ENCODE measurements around the gene ERBB2.
A peak's percentile ranks its signal among the peaks of the same experiment; 100 is the strongest.

ERBB2 gene

DNA sequence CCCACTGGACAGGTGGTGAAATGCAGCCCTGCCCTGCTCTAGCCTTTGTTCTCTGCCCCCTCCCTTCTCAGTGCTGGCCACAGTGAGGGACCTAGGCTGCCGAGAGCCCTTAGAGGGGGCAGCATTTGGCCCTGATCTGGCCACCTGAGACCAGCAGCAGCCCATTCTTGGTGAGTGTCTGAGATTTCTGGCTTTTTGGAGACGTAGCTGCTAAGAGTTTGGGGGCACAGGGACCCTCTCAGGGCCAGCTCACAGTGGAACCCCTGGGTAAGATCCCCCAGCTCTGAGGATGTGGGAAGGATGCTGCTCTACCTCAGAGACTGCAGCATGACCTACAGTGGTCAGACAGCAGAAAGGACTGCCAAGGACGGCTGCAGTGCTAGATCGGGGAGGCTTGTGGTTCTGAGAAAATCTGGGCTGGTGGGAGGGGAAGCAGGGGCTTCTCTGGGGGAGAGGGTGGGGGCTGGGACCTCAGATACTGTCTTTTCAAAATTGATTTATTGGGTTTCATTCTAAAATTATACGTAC lies 51.2 kb downstream of the ERBB2 start:
- H3K27me3 ChIP-seq (replicated peaks in 2 of 5; ENCODE audit: control insufficient read depth in 4 of 5, insufficient read depth in 5 of 5, low read length in 4 of 5) = peaks cover 0 to 3% (median 0%) of the 10 kb centered on the region in 5 experiments
- no peak overlapping the region for H3K4me3 ChIP-seq (ENCODE audit: control insufficient read depth in 1 of 7, extremely low read depth in 1 of 7, insufficient read depth in 4 of 7, low read depth in 2 of 7, low read length in 6 of 7)
- H3K9me3 ChIP-seq (ENCODE audit: control extremely low read depth in 1 of 5, control insufficient read depth in 4 of 5, insufficient read depth in 2 of 5, low read depth in 1 of 5, low read length in 4 of 5) = no peaks in the 10 kb centered on the region
- CTCF ChIA-PET = interaction anchor here (1.4 kb wide), 1 partner anchor 129 kb away, joined by 3 read pairs; no protein-coding TSS in a partner anchor
- POLR2A ChIA-PET = no interaction called here
- H3K27ac ChIP-seq (ENCODE audit: insufficient read depth in 1 of 2, low read depth in 1 of 2, low read length in 2 of 2, poor library complexity in 1 of 2, severe bottlenecking in 2 of 2) = no peak overlapping the region
- DNase-seq = no peak
- H3K4me1 ChIP-seq (ENCODE audit: control extremely low read depth in 1 of 4, control insufficient read depth in 4 of 4, insufficient read depth in 4 of 4, low read length in 3 of 4) = peaks cover 0 to 31% (median 29%) of the 10 kb centered on the region in 4 experiments
- 77% methylated on average over 3 of the region's 5 CpGs for WGBS (ENCODE audit: insufficient coverage)
- no peaks in the 10 kb centered on the region for H3K36me3 ChIP-seq (ENCODE audit: control insufficient read depth in 4 of 4, insufficient read depth in 4 of 4, low read length in 3 of 4)

GRCh38 chr17:39751637-39752036 lies 51.8 kb downstream of the ERBB2 start:
- Histone ChIP-seq H3K36me3 (ENCODE audit: control insufficient read depth in 4 of 4, insufficient read depth in 4 of 4, low read length in 3 of 4) (no peaks in the 10 kb centered on the region), H3K27me3 (replicated peaks in 2 of 5; ENCODE audit: control insufficient read depth in 4 of 5, insufficient read depth in 5 of 5, low read length in 4 of 5) (peaks cover 0 to 3% (median 0%) of the 10 kb centered on the region in 5 experiments), H3K9me3 (ENCODE audit: control extremely low read depth in 1 of 5, control insufficient read depth in 4 of 5, insufficient read depth in 2 of 5, low read depth in 1 of 5, low read length in 4 of 5) (no peaks in the 10 kb centered on the region), H3K4me3 (ENCODE audit: control insufficient read depth in 1 of 7, extremely low read depth in 1 of 7, insufficient read depth in 4 of 7, low read depth in 2 of 7, low read length in 6 of 7) (no peak overlapping the region), H3K4me1 (ENCODE audit: control extremely low read depth in 1 of 4, control insufficient read depth in 4 of 4, insufficient read depth in 4 of 4, low read length in 3 of 4) (peaks cover 0 to 37% (median 33%) of the 10 kb centered on the region in 4 experiments), H3K27ac (ENCODE audit: insufficient read depth in 1 of 2, low read depth in 1 of 2, low read length in 2 of 2, poor library complexity in 1 of 2, severe bottlenecking in 2 of 2) (no peak overlapping the region)
- POLR2A ChIA-PET = no interaction called here
- CTCF ChIA-PET = interaction anchor here (1.4 kb wide), 1 partner anchor 130 kb away, joined by 3 read pairs; no protein-coding TSS in a partner anchor
- no peak for DNase-seq
- WGBS (ENCODE audit: insufficient coverage) = 83% methylated on average over 3 of the region's 10 CpGs

GRCh38 chr17:39752241-39752881 lies 52.5 kb downstream of the ERBB2 start:
- ChIA-PET CTCF (interaction anchor here (0.7 to 2.0 kb wide), 9 partner anchors 8 to 132 kb away, joined by 3 to 12 read pairs (median 4); partner anchors contain the start of genes IKZF3 and MIEN1), POLR2A (no interaction called here)
- no peaks in the 10 kb centered on the region for H3K9me3 ChIP-seq (ENCODE audit: control extremely low read depth in 1 of 5, control insufficient read depth in 4 of 5, insufficient read depth in 2 of 5, low read depth in 1 of 5, low read length in 4 of 5)
- no peaks in the 10 kb centered on the region for H3K36me3 ChIP-seq (ENCODE audit: control insufficient read depth in 4 of 4, insufficient read depth in 4 of 4, low read length in 3 of 4)
- H3K4me1 ChIP-seq (ENCODE audit: control extremely low read depth in 1 of 4, control insufficient read depth in 4 of 4, insufficient read depth in 4 of 4, low read length in 3 of 4) = peaks cover 2 to 41% (median 36%) of the 10 kb centered on the region in 4 experiments
- H3K27me3 ChIP-seq (replicated peaks in 2 of 5; ENCODE audit: control insufficient read depth in 4 of 5, insufficient read depth in 5 of 5, low read length in 4 of 5) = peaks cover 0 to 3% (median 0%) of the 10 kb centered on the region in 5 experiments
- DNase-seq = no peak
- H3K27ac ChIP-seq (ENCODE audit: insufficient read depth in 1 of 2, low read depth in 1 of 2, low read length in 2 of 2, poor library complexity in 1 of 2, severe bottlenecking in 2 of 2) = no peak overlapping the region
- no peak overlapping the region for H3K4me3 ChIP-seq (ENCODE audit: control insufficient read depth in 1 of 7, extremely low read depth in 1 of 7, insufficient read depth in 4 of 7, low read depth in 2 of 7, low read length in 6 of 7)
- 87% methylated on average over 8 of the region's 13 CpGs for WGBS (ENCODE audit: insufficient coverage)

DNA sequence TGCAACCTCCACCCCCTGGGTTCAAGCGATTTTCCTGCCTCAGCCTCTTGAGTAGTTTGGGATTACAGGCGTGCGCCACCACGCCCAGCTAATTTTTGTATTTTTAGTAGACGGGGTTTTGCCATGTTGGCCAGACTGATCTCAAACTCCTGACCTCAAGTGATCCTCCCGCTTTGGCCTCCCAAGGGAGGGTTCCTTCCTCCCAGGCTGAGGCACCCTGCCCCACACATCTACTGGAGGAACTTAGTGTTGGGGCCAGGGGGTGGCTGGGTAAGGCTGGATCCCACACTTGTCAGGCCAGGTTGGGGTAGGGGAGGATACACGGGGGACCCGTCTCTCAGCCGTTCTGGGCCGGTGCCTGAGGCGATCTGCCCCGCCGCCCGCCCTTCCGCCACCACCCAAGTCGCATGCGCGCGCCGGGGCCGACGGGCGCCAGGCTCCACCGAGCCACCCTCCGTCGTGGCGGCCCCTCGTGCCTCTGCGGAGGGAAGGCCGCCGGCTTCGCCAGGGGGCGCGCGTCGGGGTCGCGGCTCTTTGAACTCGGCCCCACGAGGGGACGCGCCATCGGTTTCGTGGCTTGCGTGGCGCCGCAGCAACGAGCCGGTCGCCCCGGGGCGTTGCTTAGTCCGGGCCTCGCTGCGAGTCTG lies 53.8 kb downstream of the ERBB2 start:
- no peaks in the 10 kb centered on the region for H3K36me3 ChIP-seq (ENCODE audit: control insufficient read depth in 4 of 4, insufficient read depth in 4 of 4, low read length in 3 of 4)
- DNase-seq = peak; percentile 79 to 89 (median 82)
- WGBS (ENCODE audit: insufficient coverage) = 3% methylated on average over 54 of the region's 55 CpGs
- POLR2A ChIA-PET = interaction anchor here (0.7 kb wide), 1 partner anchor 173 kb away, joined by 3 read pairs; no protein-coding TSS in a partner anchor
- CTCF ChIA-PET = interaction anchor here (0.8 to 2.0 kb wide), 7 partner anchors 9 to 134 kb away, joined by 3 to 12 read pairs (median 4); partner anchors contain the start of gene MIEN1
- H3K4me3 ChIP-seq (ENCODE audit: control insufficient read depth in 1 of 7, extremely low read depth in 1 of 7, insufficient read depth in 4 of 7, low read depth in 2 of 7, low read length in 6 of 7) = peak overlapping the region in 6 of 7 experiments; percentile 36 to 74 (median 65)
- peaks cover 0 to 3% (median 0%) of the 10 kb centered on the region in 5 experiments for H3K27me3 ChIP-seq (replicated peaks in 2 of 5; ENCODE audit: control insufficient read depth in 4 of 5, insufficient read depth in 5 of 5, low read length in 4 of 5)
- H3K9me3 ChIP-seq (ENCODE audit: control extremely low read depth in 1 of 5, control insufficient read depth in 4 of 5, insufficient read depth in 2 of 5, low read depth in 1 of 5, low read length in 4 of 5) = no peaks in the 10 kb centered on the region
- H3K4me1 ChIP-seq (ENCODE audit: control extremely low read depth in 1 of 4, control insufficient read depth in 4 of 4, insufficient read depth in 4 of 4, low read length in 3 of 4) = peaks cover 8 to 52% (median 44%) of the 10 kb centered on the region in 4 experiments
- H3K27ac ChIP-seq (ENCODE audit: insufficient read depth in 1 of 2, low read depth in 1 of 2, low read length in 2 of 2, poor library complexity in 1 of 2, severe bottlenecking in 2 of 2) = peak overlapping the region in 1 of 2 experiments; percentile 58

DNA sequence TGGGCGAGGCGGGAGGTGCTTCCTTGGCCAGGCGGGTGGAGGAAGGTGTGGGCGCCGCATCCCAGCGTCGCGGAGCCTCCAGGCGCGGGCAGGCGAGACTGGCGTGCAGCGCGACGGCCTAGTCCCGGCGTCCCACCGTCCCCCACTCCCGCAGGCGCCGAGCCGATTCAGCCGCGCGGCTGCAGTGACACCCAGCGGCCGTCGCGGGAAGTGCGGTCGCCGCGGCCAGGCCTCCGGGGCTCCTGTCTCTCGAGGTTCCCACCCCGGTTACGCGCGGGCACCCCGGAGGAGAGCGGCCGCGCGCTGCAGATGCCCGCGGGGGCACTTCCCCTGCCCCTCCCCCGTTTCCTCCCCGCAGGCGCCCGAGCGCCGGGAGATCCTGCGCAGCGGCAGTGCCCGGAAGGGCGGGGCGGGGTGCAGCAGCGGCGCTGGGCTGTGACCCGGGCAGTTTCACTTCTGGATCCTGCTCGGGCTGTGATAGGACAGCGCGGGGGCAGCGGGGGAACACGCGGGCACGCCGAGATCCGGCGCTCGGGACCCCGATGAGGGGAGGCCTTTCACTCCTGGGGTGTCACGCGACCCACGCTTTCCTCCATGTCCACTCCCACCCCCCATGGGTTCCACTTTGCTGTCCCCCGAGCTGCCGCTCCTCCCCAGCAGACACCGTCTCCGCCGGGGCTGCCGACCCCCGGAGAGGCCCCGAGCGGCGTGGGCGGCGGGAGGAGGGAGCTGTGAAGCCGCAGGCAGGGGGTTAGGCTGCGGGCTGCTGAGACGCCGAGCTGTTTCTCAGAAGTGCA lies 54.5 kb downstream of the ERBB2 start:
- Histone ChIP-seq H3K27me3 (replicated peaks in 2 of 5; ENCODE audit: control insufficient read depth in 4 of 5, insufficient read depth in 5 of 5, low read length in 4 of 5) (peaks cover 0 to 3% (median 0%) of the 10 kb centered on the region in 5 experiments), H3K4me1 (ENCODE audit: control extremely low read depth in 1 of 4, control insufficient read depth in 4 of 4, insufficient read depth in 4 of 4, low read length in 3 of 4) (peaks cover 9 to 52% (median 45%) of the 10 kb centered on the region in 4 experiments), H3K4me3 (ENCODE audit: control insufficient read depth in 1 of 7, extremely low read depth in 1 of 7, insufficient read depth in 4 of 7, low read depth in 2 of 7, low read length in 6 of 7) (peak overlapping the region; percentile 36 to 74 (median 63)), H3K27ac (ENCODE audit: insufficient read depth in 1 of 2, low read depth in 1 of 2, low read length in 2 of 2, poor library complexity in 1 of 2, severe bottlenecking in 2 of 2) (peak overlapping the region; percentile 7 to 58), H3K9me3 (ENCODE audit: control extremely low read depth in 1 of 5, control insufficient read depth in 4 of 5, insufficient read depth in 2 of 5, low read depth in 1 of 5, low read length in 4 of 5) (no peaks in the 10 kb centered on the region), H3K36me3 (ENCODE audit: control insufficient read depth in 4 of 4, insufficient read depth in 4 of 4, low read length in 3 of 4) (no peaks in the 10 kb centered on the region)
- ChIA-PET POLR2A (interaction anchor here (0.6 kb wide), 3 partner anchors 25 to 385 kb away, joined by 3 read pairs; no protein-coding TSS in a partner anchor), CTCF (interaction anchor here (0.7 to 2.5 kb wide), 7 partner anchors 11 to 130 kb away, joined by 3 to 12 read pairs (median 4); partner anchors contain the start of gene MIEN1)
- WGBS (ENCODE audit: insufficient coverage) = under 1% methylated on average over 60 of the region's 91 CpGs
- DNase-seq = peak; percentile 84 to 95 (median 92)

DNA sequence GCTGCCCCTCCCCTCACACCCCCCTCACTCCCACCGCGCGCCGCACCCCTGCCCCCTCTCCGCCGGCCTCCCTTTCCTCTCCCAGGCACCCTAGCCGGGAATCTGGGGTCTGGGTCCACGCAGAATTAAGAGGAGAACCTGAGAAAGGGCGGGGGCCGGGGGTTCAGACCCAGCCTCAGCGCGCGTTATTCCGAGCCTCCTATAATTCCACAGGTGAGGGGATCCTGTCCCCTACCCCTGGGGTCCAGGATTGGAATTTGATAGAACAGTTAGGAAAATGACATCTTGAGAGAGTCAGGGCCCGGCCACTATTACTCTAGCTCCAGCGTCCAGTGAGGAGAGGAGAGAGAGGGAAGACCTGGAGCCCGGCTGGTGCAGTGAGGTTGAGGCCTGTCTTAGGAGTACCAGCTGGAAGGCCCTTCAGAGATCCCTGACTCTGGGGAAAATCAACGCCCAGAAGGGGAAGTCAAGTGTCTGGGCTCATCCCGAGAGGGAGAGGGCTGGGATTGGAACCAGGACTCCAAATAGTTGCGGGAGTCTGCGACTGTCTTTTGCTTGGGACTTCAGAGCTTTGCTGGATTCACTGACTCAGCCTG lies 55.2 kb downstream of the ERBB2 start:
- H3K27ac ChIP-seq (ENCODE audit: insufficient read depth in 1 of 2, low read depth in 1 of 2, low read length in 2 of 2, poor library complexity in 1 of 2, severe bottlenecking in 2 of 2) = peak overlapping the region; percentile 7 to 58
- ChIA-PET CTCF (interaction anchor here (0.7 to 2.5 kb wide), 7 partner anchors 12 to 131 kb away, joined by 3 to 8 read pairs (median 3); no protein-coding TSS in a partner anchor), POLR2A (interaction anchor here (0.6 kb wide), 3 partner anchors 25 to 385 kb away, joined by 3 read pairs; no protein-coding TSS in a partner anchor)
- peaks cover 0 to 3% (median 1%) of the 10 kb centered on the region in 5 experiments for H3K27me3 ChIP-seq (replicated peaks in 2 of 5; ENCODE audit: control insufficient read depth in 4 of 5, insufficient read depth in 5 of 5, low read length in 4 of 5)
- WGBS (ENCODE audit: insufficient coverage) = 44% methylated on average over 11 of the region's 21 CpGs
- H3K4me1 ChIP-seq (ENCODE audit: control extremely low read depth in 1 of 4, control insufficient read depth in 4 of 4, insufficient read depth in 4 of 4, low read length in 3 of 4) = peaks cover 9 to 52% (median 45%) of the 10 kb centered on the region in 4 experiments
- DNase-seq = no peak
- no peaks in the 10 kb centered on the region for H3K36me3 ChIP-seq (ENCODE audit: control insufficient read depth in 4 of 4, insufficient read depth in 4 of 4, low read length in 3 of 4)
- no peaks in the 10 kb centered on the region for H3K9me3 ChIP-seq (ENCODE audit: control extremely low read depth in 1 of 5, control insufficient read depth in 4 of 5, insufficient read depth in 2 of 5, low read depth in 1 of 5, low read length in 4 of 5)
- H3K4me3 ChIP-seq (ENCODE audit: control insufficient read depth in 1 of 7, extremely low read depth in 1 of 7, insufficient read depth in 4 of 7, low read depth in 2 of 7, low read length in 6 of 7) = peak overlapping the region in 4 of 7 experiments; percentile 63 to 74 (median 70)

Data from common myeloid progenitor, CD34-positive (primary cell).